CD4-positive, alpha-beta T cell treated with Interferon gamma for 1 hour (primary cell): ENCODE data around the gene IL2RG.

ENCODE experiments used
- DNase-seq: peaks from one replicate; pipeline ENCODE4 v3.0.0-alpha.2; 2020

IL2RG gene

GRCh38 chrX:71111141-71111843 lies at the start of gene IL2RG:
TSS of gene IL2RG (minus strand) at chrX:71111577. CDS start at chrX:71111539, 38 bp downstream.
- DNase-seq, result peak; percentile 90

- no peak for DNase-seq
These were observed 49.1 kb upstream of the IL2RG start for GRCh38 chrX:71160475-71160874.

- no peak for DNase-seq
These were observed 48.0 kb upstream of the IL2RG start for GRCh38 chrX:71159335-71159734.

GRCh38 chrX:71158603-71159002 lies 47.2 kb upstream of the IL2RG start:
- no peak for DNase-seq

GRCh38 chrX:71154641-71155040 lies 43.3 kb upstream of the IL2RG start:
- no peak for DNase-seq

GRCh38 chrX:71154196-71154595 lies 42.8 kb upstream of the IL2RG start:
- DNase-seq, result no peak

GRCh38 chrX:71151366-71151765 lies 40.0 kb upstream of the IL2RG start:
- DNase-seq, result no peak

- no peak for DNase-seq
These were observed 36.9 kb upstream of the IL2RG start for GRCh38 chrX:71148278-71148663.

GRCh38 chrX:71147496-71148277 lies 36.3 kb upstream of the IL2RG start:
- DNase-seq, result no peak

GRCh38 chrX:71144651-71145050 lies 33.3 kb upstream of the IL2RG start, which contains the start of gene NLGN3:
TSS of gene NLGN3 (plus strand) at chrX:71144841. CDS start at chrX:71147750, 2,909 bp downstream.
- no peak for DNase-seq

- no peak for DNase-seq
These were observed 32.1 kb upstream of the IL2RG start for GRCh38 chrX:71143508-71143907.

GRCh38 chrX:71140440-71140839 lies 29.1 kb upstream of the IL2RG start:
- DNase-seq, result no peak

- no peak for DNase-seq
These were observed 20.1 kb upstream of the IL2RG start for GRCh38 chrX:71131510-71131909.

- peak; percentile 74 for DNase-seq
These were observed 17.8 kb upstream of the IL2RG start for GRCh38 chrX:71128915-71129765.

GRCh38 chrX:71128166-71128833 lies 16.9 kb upstream of the IL2RG start:
- DNase-seq, result no peak

GRCh38 chrX:71118985-71119535 lies 7.7 kb upstream of the IL2RG start:
- no peak for DNase-seq

- DNase-seq, result peak; percentile 83
These were observed 6.9 kb upstream of the IL2RG start, which contains the start of gene MED12 for GRCh38 chrX:71118032-71118984. TSS of gene MED12 (plus strand) at chrX:71118596. CDS start at chrX:71118755, 159 bp downstream.

GRCh38 chrX:71117358-71117757 lies 6.0 kb upstream of the IL2RG start:
- no peak for DNase-seq

GRCh38 chrX:71111921-71112431 lies 599 bp upstream of the IL2RG start:
- peak; percentile 13 for DNase-seq

GRCh38 chrX:71109051-71109450 lies 2.3 kb downstream of the IL2RG start:
- no peak for DNase-seq
